K562 (cell line): Measurements from ENCODE around the gene KLHL22. TPM values are rescaled to one million over a fixed set of nuclear protein-coding genes. Genes with fewer than 3 reads are reported as not detected.

Experiments used
- LCOR ChIP-seq: sonication (generic); formaldehyde crosslinking; IDR thresholded peaks from 2 replicates; pipeline ENCODE4 v1.8.0; 2022; ENCODE audit warnings: mild to moderate bottlenecking, missing genetic modification reagents
- MED1 ChIP-seq: sonication (generic); formaldehyde crosslinking; IDR thresholded peaks from 2 replicates; pipeline ENCODE4 v1.8.1; 2023; ENCODE audit warnings: missing genetic modification reagents, borderline replicate concordance
- ZC3H8 ChIP-seq: fragments of 450-650 bp; IDR thresholded peaks from 2 replicates; pipeline ENCODE4 v1.6.1; 2017
- polyA plus RNA-seq, 8 experiments: library from polyadenylated mRNA; depleted of rRNA in 4 of 8; stranded (reverse) in 5 of 8; unstranded in 3 of 8; fragments of >200 nt; fragmentation: Nextera tagmentation in 2 of 8; fragmentation: Illumina TruSeq in 1 of 8; extraction: Ambion mirVana in 2 of 8; extraction: Trizol in 1 of 8; gene quantifications; 2 replicates each; pipeline versions ENCODE4 v1.2.1 to v1.2.3, GENCODE V29; 2011 to 2014; ENCODE audit warnings: inconsistent platforms in 1 of 8, missing spikeins in 1 of 8
- total RNA-seq, 7 experiments: library from RNA; depleted of rRNA in 6 of 7; stranded (reverse); fragments of >200 nt in 6 of 7; fragmentation: Illumina TruSeq in 2 of 7; extraction: Trizol in 2 of 7; gene quantifications; 2 replicates each; pipeline versions ENCODE4 v1.2.1 to v1.2.3, GENCODE V29; 2011 to 2021; ENCODE audit warnings: low replicate concordance in 1 of 7
- TF ChIP-seq, protein P1 (sequence below): IDR thresholded peaks from 2 replicates; pipeline ENCODE4 v1.6.1; 2014; ENCODE audit warnings: antibody characterized with exemption
- TF ChIP-seq, protein P2 (sequence below): IDR thresholded peaks from 2 replicates; pipeline ENCODE4 v1.6.1; 2012; ENCODE audit warnings: low read depth, low read length, improper control_type of control experiment, borderline replicate concordance
- TF ChIP-seq, protein P3 (sequence below): fragments of 450-650 bp; formaldehyde crosslinking; IDR thresholded peaks from 2 replicates; pipeline ENCODE4 v1.4.0; 2022; ENCODE audit warnings: missing genetic modification characterization
- TF ChIP-seq, protein P4 (sequence below), 2 experiments: IDR thresholded peaks; 2 replicates each; pipeline ENCODE4 v1.6.1; 2011; ENCODE audit warnings: borderline replicate concordance in 1 of 2, control low read depth in 1 of 2, low read depth in 1 of 2, low read length in 1 of 2, mild to moderate bottlenecking in 1 of 2, mixed read lengths in 1 of 2, moderate library complexity in 1 of 2; ENCODE audit not compliant: insufficient read depth in 1 of 2, insufficient read length in 1 of 2, poor library complexity in 1 of 2, severe bottlenecking in 1 of 2; ENCODE audit errors: extremely low read depth in 1 of 2
- TF ChIP-seq, protein P5 (sequence below): IDR thresholded peaks from 2 replicates; pipeline ENCODE4 v1.6.1; 2016; ENCODE audit warnings: missing genetic modification characterization, missing compliant biosample characterization
- TF ChIP-seq, protein P6 (sequence below): sonication (generic); formaldehyde crosslinking; IDR thresholded peaks from 2 replicates; pipeline ENCODE4 v1.8.0; 2022; ENCODE audit warnings: missing genetic modification reagents, mild to moderate bottlenecking, moderate library complexity, borderline replicate concordance

KLHL22 gene
- total and polyA plus RNA-seq, 9 of the 15 experiments (the other 6 are each of a cell fraction or from before 2014, with no cell fraction given): 1.3 to 25.6 (median 15.2) TPM

DNA sequence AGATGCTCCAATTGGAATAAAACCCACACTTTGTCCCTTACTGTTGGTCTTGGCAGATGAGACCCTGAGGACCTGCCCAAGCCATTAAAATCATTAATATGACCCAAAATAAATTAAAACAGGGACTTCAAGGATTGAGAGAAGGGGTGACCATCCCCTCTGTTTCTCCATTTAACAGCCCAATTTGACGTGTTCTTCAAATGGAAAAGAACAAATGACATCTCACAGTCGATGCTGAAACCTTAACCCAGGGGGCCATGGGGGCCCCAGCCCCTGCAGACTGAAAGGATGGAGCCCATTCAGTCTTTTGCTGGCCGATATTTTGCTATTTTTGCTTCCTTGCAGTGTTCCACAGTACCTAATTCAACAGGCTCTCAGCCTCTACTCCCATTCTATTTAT is 81.1 kb downstream of the KLHL22 start (continued):
- TF ChIP-seq, protein P1, sequence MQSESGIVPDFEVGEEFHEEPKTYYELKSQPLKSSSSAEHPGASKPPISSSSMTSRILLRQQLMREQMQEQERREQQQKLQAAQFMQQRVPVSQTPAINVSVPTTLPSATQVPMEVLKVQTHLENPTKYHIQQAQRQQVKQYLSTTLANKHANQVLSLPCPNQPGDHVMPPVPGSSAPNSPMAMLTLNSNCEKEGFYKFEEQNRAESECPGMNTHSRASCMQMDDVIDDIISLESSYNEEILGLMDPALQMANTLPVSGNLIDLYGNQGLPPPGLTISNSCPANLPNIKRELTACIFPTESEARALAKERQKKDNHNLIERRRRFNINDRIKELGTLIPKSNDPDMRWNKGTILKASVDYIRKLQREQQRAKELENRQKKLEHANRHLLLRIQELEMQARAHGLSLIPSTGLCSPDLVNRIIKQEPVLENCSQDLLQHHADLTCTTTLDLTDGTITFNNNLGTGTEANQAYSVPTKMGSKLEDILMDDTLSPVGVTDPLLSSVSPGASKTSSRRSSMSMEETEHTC: no peak
- no peak for TF ChIP-seq ZC3H8
- TF ChIP-seq, protein P2, sequence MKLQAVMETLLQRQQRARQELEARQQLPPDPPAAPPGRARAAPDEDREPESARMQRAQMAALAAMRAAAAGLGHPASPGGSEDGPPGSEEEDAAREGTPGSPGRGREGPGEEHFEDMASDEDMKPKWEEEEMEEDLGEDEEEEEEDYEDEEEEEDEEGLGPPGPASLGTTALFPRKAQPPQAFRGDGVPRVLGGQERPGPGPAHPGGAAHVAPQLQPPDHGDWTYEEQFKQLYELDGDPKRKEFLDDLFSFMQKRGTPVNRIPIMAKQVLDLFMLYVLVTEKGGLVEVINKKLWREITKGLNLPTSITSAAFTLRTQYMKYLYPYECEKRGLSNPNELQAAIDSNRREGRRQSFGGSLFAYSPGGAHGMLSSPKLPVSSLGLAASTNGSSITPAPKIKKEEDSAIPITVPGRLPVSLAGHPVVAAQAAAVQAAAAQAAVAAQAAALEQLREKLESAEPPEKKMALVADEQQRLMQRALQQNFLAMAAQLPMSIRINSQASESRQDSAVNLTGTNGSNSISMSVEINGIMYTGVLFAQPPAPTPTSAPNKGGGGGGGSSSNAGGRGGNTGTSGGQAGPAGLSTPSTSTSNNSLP: no peak
- TF ChIP-seq MED1 (CRISPR knock-in tag): no peak
- TF ChIP-seq LCOR (CRISPR knock-in tag): no peak
- TF ChIP-seq, protein P3, sequence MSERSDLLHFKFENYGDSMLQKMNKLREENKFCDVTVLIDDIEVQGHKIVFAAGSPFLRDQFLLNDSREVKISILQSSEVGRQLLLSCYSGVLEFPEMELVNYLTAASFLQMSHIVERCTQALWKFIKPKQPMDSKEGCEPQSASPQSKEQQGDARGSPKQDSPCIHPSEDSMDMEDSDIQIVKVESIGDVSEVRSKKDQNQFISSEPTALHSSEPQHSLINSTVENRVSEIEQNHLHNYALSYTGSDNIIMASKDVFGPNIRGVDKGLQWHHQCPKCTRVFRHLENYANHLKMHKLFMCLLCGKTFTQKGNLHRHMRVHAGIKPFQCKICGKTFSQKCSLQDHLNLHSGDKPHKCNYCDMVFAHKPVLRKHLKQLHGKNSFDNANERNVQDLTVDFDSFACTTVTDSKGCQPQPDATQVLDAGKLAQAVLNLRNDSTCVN: peak; percentile 54; the same call in 1 of the 2 replicates
- TF ChIP-seq, protein P4, sequence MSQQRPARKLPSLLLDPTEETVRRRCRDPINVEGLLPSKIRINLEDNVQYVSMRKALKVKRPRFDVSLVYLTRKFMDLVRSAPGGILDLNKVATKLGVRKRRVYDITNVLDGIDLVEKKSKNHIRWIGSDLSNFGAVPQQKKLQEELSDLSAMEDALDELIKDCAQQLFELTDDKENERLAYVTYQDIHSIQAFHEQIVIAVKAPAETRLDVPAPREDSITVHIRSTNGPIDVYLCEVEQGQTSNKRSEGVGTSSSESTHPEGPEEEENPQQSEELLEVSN (IDR thresholded peaks at IDR 0.05; ENCODE audit: borderline replicate concordance in 1 of 2, extremely low read depth in 1 of 2, insufficient read depth in 1 of 2, insufficient read length in 1 of 2, low read depth in 1 of 2, low read length in 1 of 2, poor library complexity in 1 of 2, severe bottlenecking in 1 of 2): no peak
- TF ChIP-seq, protein P5, sequence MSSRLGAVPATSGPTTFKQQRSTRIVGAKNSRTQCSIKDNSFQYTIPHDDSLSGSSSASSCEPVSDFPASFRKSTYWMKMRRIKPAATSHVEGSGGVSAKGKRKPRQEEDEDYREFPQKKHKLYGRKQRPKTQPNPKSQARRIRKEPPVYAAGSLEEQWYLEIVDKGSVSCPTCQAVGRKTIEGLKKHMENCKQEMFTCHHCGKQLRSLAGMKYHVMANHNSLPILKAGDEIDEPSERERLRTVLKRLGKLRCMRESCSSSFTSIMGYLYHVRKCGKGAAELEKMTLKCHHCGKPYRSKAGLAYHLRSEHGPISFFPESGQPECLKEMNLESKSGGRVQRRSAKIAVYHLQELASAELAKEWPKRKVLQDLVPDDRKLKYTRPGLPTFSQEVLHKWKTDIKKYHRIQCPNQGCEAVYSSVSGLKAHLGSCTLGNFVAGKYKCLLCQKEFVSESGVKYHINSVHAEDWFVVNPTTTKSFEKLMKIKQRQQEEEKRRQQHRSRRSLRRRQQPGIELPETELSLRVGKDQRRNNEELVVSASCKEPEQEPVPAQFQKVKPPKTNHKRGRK (tag): no peak
- TF ChIP-seq, protein P6, sequence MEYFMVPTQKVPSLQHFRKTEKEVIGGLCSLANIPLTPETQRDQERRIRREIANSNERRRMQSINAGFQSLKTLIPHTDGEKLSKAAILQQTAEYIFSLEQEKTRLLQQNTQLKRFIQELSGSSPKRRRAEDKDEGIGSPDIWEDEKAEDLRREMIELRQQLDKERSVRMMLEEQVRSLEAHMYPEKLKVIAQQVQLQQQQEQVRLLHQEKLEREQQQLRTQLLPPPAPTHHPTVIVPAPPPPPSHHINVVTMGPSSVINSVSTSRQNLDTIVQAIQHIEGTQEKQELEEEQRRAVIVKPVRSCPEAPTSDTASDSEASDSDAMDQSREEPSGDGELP (CRISPR knock-in tag): no peak
